ENCODE results near the gene CYP2R1.

Gene CYP2R1

GRCh38 chr11:14892036-14892556, at the start of gene CYP2R1:
CYP2R1 (minus strand) TSS chr11:14892231; CDS start chr11:14892205, 26 bp downstream.
- TF ChIP-seq GATA1 (IDR thresholded peaks at IDR 0.05; ENCODE audit: low read depth, low read length) (no peak), POLR2A (IDR thresholded peaks at IDR 0.05; ENCODE audit: low read length) (no peak)
- DNase-seq, result peak; percentile 96 to 97

GRCh38 chr11:14938936-14939335, 46.9 kb upstream of the CYP2R1 start:
- TF ChIP-seq GATA1 (IDR thresholded peaks at IDR 0.05; ENCODE audit: low read depth, low read length), result no peak
- no peak for TF ChIP-seq POLR2A (IDR thresholded peaks at IDR 0.05; ENCODE audit: low read length)
- DNase-seq, result no peak

- no peak for DNase-seq
- no peak for TF ChIP-seq POLR2A (IDR thresholded peaks at IDR 0.05; ENCODE audit: low read length)
- TF ChIP-seq GATA1 (IDR thresholded peaks at IDR 0.05; ENCODE audit: low read depth, low read length), result no peak
Measured at GRCh38 chr11:14934641-14935351, 42.8 kb upstream of the CYP2R1 start.

- peak in 1 of 2 experiments; percentile 9 for DNase-seq
- no peak for TF ChIP-seq POLR2A (IDR thresholded peaks at IDR 0.05; ENCODE audit: low read length)
- no peak for TF ChIP-seq GATA1 (IDR thresholded peaks at IDR 0.05; ENCODE audit: low read depth, low read length)
Measured at GRCh38 chr11:14932447-14932846, 40.4 kb upstream of the CYP2R1 start.

- DNase-seq, result no peak
- no peak for TF ChIP-seq POLR2A (IDR thresholded peaks at IDR 0.05; ENCODE audit: low read length)
- no peak for TF ChIP-seq GATA1 (IDR thresholded peaks at IDR 0.05; ENCODE audit: low read depth, low read length)
Measured at GRCh38 chr11:14930369-14930768, 38.3 kb upstream of the CYP2R1 start.

- no peak for DNase-seq
- no peak for TF ChIP-seq GATA1 (IDR thresholded peaks at IDR 0.05; ENCODE audit: low read depth, low read length)
- no peak for TF ChIP-seq POLR2A (IDR thresholded peaks at IDR 0.05; ENCODE audit: low read length)
Measured at GRCh38 chr11:14927146-14927545, 35.1 kb upstream of the CYP2R1 start.

GRCh38 chr11:14924318-14924717, 32.3 kb upstream of the CYP2R1 start:
- DNase-seq, result no peak
- TF ChIP-seq POLR2A (IDR thresholded peaks at IDR 0.05; ENCODE audit: low read length) (no peak), GATA1 (IDR thresholded peaks at IDR 0.05; ENCODE audit: low read depth, low read length) (no peak)

GRCh38 chr11:14916403-14916802, 24.4 kb upstream of the CYP2R1 start:
- TF ChIP-seq POLR2A (IDR thresholded peaks at IDR 0.05; ENCODE audit: low read length) (no peak), GATA1 (IDR thresholded peaks at IDR 0.05; ENCODE audit: low read depth, low read length) (no peak)
- DNase-seq, result no peak

GRCh38 chr11:14914536-14914935, 22.5 kb upstream of the CYP2R1 start:
- TF ChIP-seq POLR2A (IDR thresholded peaks at IDR 0.05; ENCODE audit: low read length), result no peak
- TF ChIP-seq GATA1 (IDR thresholded peaks at IDR 0.05; ENCODE audit: low read depth, low read length), result no peak
- no peak for DNase-seq

- DNase-seq, result peak; percentile 22 to 39
Measured at GRCh38 chr11:14908214-14908880, 16.3 kb upstream of the CYP2R1 start.

GRCh38 chr11:14907411-14908213, 15.6 kb upstream of the CYP2R1 start:
- peak; percentile 77 to 88 for DNase-seq
- TF ChIP-seq POLR2A (IDR thresholded peaks at IDR 0.05; ENCODE audit: low read length), result no peak
- no peak for TF ChIP-seq GATA1 (IDR thresholded peaks at IDR 0.05; ENCODE audit: low read depth, low read length)

More at GRCh38 chr11:14908214-14908880, 16.3 kb upstream of the CYP2R1 start:
- TF ChIP-seq POLR2A (IDR thresholded peaks at IDR 0.05; ENCODE audit: low read length) (no peak), GATA1 (IDR thresholded peaks at IDR 0.05; ENCODE audit: low read depth, low read length) (no peak)

- TF ChIP-seq POLR2A (IDR thresholded peaks at IDR 0.05; ENCODE audit: low read length), result no peak
- no peak for TF ChIP-seq GATA1 (IDR thresholded peaks at IDR 0.05; ENCODE audit: low read depth, low read length)
- no peak for DNase-seq
Measured at GRCh38 chr11:14906993-14907392, 15.0 kb upstream of the CYP2R1 start.

- TF ChIP-seq POLR2A (IDR thresholded peaks at IDR 0.05; ENCODE audit: low read length) (no peak), GATA1 (IDR thresholded peaks at IDR 0.05; ENCODE audit: low read depth, low read length) (no peak)
- no peak for DNase-seq
Measured at GRCh38 chr11:14906578-14906977, 14.5 kb upstream of the CYP2R1 start.
